ENCODE results near the gene IFITM10.

The IFITM10 gene

GRCh38 chr11:1750840-1751530 is 590 bp upstream of the IFITM10 start:
- DNase-seq = no peak

GRCh38 chr11:1749395-1750351 is 722 bp downstream of the IFITM10 start:
- no peak for DNase-seq

- DNase-seq = no peak
These were observed 1.6 kb downstream of the IFITM10 start for GRCh38 chr11:1748636-1749394.

- peak; percentile 16 for DNase-seq
These were observed 2.4 kb downstream of the IFITM10 start for GRCh38 chr11:1747753-1748635.

- DNase-seq = no peak
These were observed 3.2 kb downstream of the IFITM10 start for GRCh38 chr11:1746956-1747752.

- no peak for DNase-seq
These were observed 3.9 kb downstream of the IFITM10 start for GRCh38 chr11:1746511-1746931.

- no peak for DNase-seq
These were observed 4.6 kb downstream of the IFITM10 start for GRCh38 chr11:1745701-1746320.

- DNase-seq = no peak
These were observed 5.3 kb downstream of the IFITM10 start for GRCh38 chr11:1744891-1745700.

- DNase-seq = peak; percentile 46
These were observed 6.1 kb downstream of the IFITM10 start for GRCh38 chr11:1744137-1744886.

GRCh38 chr11:1743585-1744136 is 6.7 kb downstream of the IFITM10 start:
- DNase-seq = no peak

- DNase-seq = no peak
These were observed 7.4 kb downstream of the IFITM10 start for GRCh38 chr11:1742869-1743584.

- no peak for DNase-seq
These were observed 8.0 kb downstream of the IFITM10 start for GRCh38 chr11:1742371-1742770.

GRCh38 chr11:1741741-1742140 is 8.7 kb downstream of the IFITM10 start:
- no peak for DNase-seq

- DNase-seq = no peak
These were observed 9.4 kb downstream of the IFITM10 start for GRCh38 chr11:1740786-1741530.

- no peak for DNase-seq
These were observed 10.8 kb downstream of the IFITM10 start for GRCh38 chr11:1739576-1739975.

GRCh38 chr11:1738380-1738779 is 12.0 kb downstream of the IFITM10 start:
- DNase-seq = no peak

GRCh38 chr11:1737080-1737757 is 13.2 kb downstream of the IFITM10 start:
- DNase-seq = no peak
